Mesodermal cell (in vitro differentiated cells): Measurements from ENCODE around the gene PXMP4.

Source experiments
- H3K27ac ChIP-seq: 2 replicates; pipeline ENCODE4 v1.7.0; 2013; ENCODE audit warnings: mild to moderate bottlenecking, low read depth, low read length, moderate library complexity; ENCODE audit not compliant: severe bottlenecking
- H3K36me3 ChIP-seq: 2 replicates; pipeline ENCODE4 v1.7.1; 2013; ENCODE audit warnings: mild to moderate bottlenecking, low read length, moderate library complexity; ENCODE audit not compliant: control insufficient read depth, insufficient read depth
- H3K4me1 ChIP-seq: one replicate; pipeline ENCODE4 v1.7.1; 2013; ENCODE audit warnings: mild to moderate bottlenecking, low read length; ENCODE audit not compliant: insufficient read depth, control insufficient read depth, poor library complexity, severe bottlenecking
- H3K4me3 ChIP-seq: 2 replicates; pipeline ENCODE4 v1.7.0; 2013; ENCODE audit warnings: low read length, control low read depth, mild to moderate bottlenecking; ENCODE audit not compliant: insufficient read depth, poor library complexity, severe bottlenecking; ENCODE audit errors: extremely low read depth
- H3K9me3 ChIP-seq: 2 replicates; pipeline ENCODE4 v1.7.1; 2013; ENCODE audit warnings: mild to moderate bottlenecking, low read length, moderate library complexity; ENCODE audit not compliant: control insufficient read depth
- WGBS, 2 experiments: methylation state at CpG; one replicate each; pipeline ENCODE4 v1.1.5; 2013; ENCODE audit warnings: missing lambda C conversion rate in 2 of 2; ENCODE audit not compliant: insufficient coverage in 2 of 2; 5-methylcytosine and 5-hydroxymethylcytosine counted together

The PXMP4 gene

GRCh38 chr20:33719277-33719988 lies 677 bp downstream of the PXMP4 start:
- no peaks in the 10 kb centered on the region for H3K9me3 ChIP-seq
- WGBS, 2 experiments: 85 to 87% methylated on average over 12 to 13 of the region's 13 CpGs
- H3K4me3 ChIP-seq: peak overlapping the region; percentile 33
- no peak overlapping the region for H3K27ac ChIP-seq
- no peaks in the 10 kb centered on the region for H3K4me1 ChIP-seq
- H3K36me3 ChIP-seq: no peaks in the 10 kb centered on the region

GRCh38 chr20:33716498-33716897 lies 3.6 kb downstream of the PXMP4 start:
- WGBS, 2 experiments: 80% methylated on average over 1 of the region's 2 CpGs; no CpG with 5 or more reads in 1 of the 2 experiments
- Histone ChIP-seq H3K4me3 (no peak overlapping the region), H3K9me3 (no peaks in the 10 kb centered on the region), H3K4me1 (no peaks in the 10 kb centered on the region), H3K36me3 (no peaks in the 10 kb centered on the region), H3K27ac (no peak overlapping the region)

- no peaks in the 10 kb centered on the region for H3K36me3 ChIP-seq
- no peak overlapping the region for H3K27ac ChIP-seq
- H3K4me3 ChIP-seq: no peak overlapping the region
- H3K4me1 ChIP-seq: no peaks in the 10 kb centered on the region
- H3K9me3 ChIP-seq: no peaks in the 10 kb centered on the region
- WGBS, 2 experiments: 90 to 94% methylated on average over 8 of the region's 10 CpGs
Measured at GRCh38 chr20:33713865-33714367, 6.2 kb downstream of the PXMP4 start.

GRCh38 chr20:33711446-33711738 lies 8.7 kb downstream of the PXMP4 start:
- H3K36me3 ChIP-seq: no peaks in the 10 kb centered on the region
- H3K4me3 ChIP-seq: no peak overlapping the region
- no peak overlapping the region for H3K27ac ChIP-seq
- no peaks in the 10 kb centered on the region for H3K9me3 ChIP-seq
- no peaks in the 10 kb centered on the region for H3K4me1 ChIP-seq
- WGBS, 2 experiments: 57% methylated on average over 1 of the region's 1 CpG

GRCh38 chr20:33710681-33711445 lies 9.2 kb downstream of the PXMP4 start:
- H3K4me3 ChIP-seq: no peak overlapping the region
- no peaks in the 10 kb centered on the region for H3K9me3 ChIP-seq
- H3K27ac ChIP-seq: no peak overlapping the region
- no peaks in the 10 kb centered on the region for H3K36me3 ChIP-seq
- WGBS, 2 experiments: 87% methylated on average over 10 to 12 of the region's 14 CpGs
- no peaks in the 10 kb centered on the region for H3K4me1 ChIP-seq

GRCh38 chr20:33709905-33710541 lies 10.1 kb downstream of the PXMP4 start:
- no peak overlapping the region for H3K27ac ChIP-seq
- no peaks in the 10 kb centered on the region for H3K36me3 ChIP-seq
- 90 to 98% methylated on average over 6 to 9 of the region's 16 CpGs for WGBS, 2 experiments
- H3K4me1 ChIP-seq: no peaks in the 10 kb centered on the region
- no peak overlapping the region for H3K4me3 ChIP-seq
- H3K9me3 ChIP-seq: no peaks in the 10 kb centered on the region

- Histone ChIP-seq H3K9me3 (no peaks in the 10 kb centered on the region), H3K36me3 (no peaks in the 10 kb centered on the region), H3K4me1 (no peaks in the 10 kb centered on the region), H3K27ac (no peak overlapping the region), H3K4me3 (no peak overlapping the region)
- 100% methylated on average over 1 of the region's 2 CpGs; no CpG with 5 or more reads in 1 of the 2 experiments for WGBS, 2 experiments
Measured at GRCh38 chr20:33709398-33709797, 10.7 kb downstream of the PXMP4 start.

GRCh38 chr20:33707668-33708067 lies 12.4 kb downstream of the PXMP4 start:
- no peak overlapping the region for H3K27ac ChIP-seq
- no peaks in the 10 kb centered on the region for H3K4me1 ChIP-seq
- WGBS, 2 experiments: 87 to 92% methylated on average over 9 to 11 of the region's 11 CpGs
- H3K9me3 ChIP-seq: peaks cover 5% of the 10 kb centered on the region
- no peaks in the 10 kb centered on the region for H3K36me3 ChIP-seq
- no peak overlapping the region for H3K4me3 ChIP-seq

GRCh38 chr20:33704197-33704924 lies 15.7 kb downstream of the PXMP4 start:
- WGBS, 2 experiments: 87 to 96% methylated on average over 8 to 10 of the region's 11 CpGs
- peaks cover 5% of the 10 kb centered on the region for H3K9me3 ChIP-seq
- H3K4me3 ChIP-seq: no peak overlapping the region
- H3K27ac ChIP-seq: no peak overlapping the region
- no peaks in the 10 kb centered on the region for H3K36me3 ChIP-seq
- H3K4me1 ChIP-seq: no peaks in the 10 kb centered on the region

- Histone ChIP-seq H3K9me3 (peaks cover 5% of the 10 kb centered on the region), H3K27ac (no peak overlapping the region), H3K36me3 (no peaks in the 10 kb centered on the region), H3K4me3 (no peak overlapping the region), H3K4me1 (no peaks in the 10 kb centered on the region)
- WGBS, 2 experiments: 85 to 90% methylated on average over 2 to 6 of the region's 8 CpGs
Measured at GRCh38 chr20:33703498-33704137, 16.5 kb downstream of the PXMP4 start.
